ENCODE measurements around the gene HNRNPDL.
"Not testable (repeated sequence)": the region's sequence is repeated elsewhere in the genome, so short reads cannot be mapped to it uniquely, and the experiment has no call there.

GRCh38 chr4:82390061-82390460 is 40.2 kb downstream of the HNRNPDL start:
- TF ChIP-seq CTCF (conservative IDR thresholded peaks at IDR 0.05; ENCODE audit: low read depth, low read length); CHD1 (IDR thresholded peaks at IDR 0.05; ENCODE audit: low read depth, low read length); MAFK (IDR thresholded peaks at IDR 0.05; ENCODE audit: low read depth, low read length); POLR2A (IDR thresholded peaks at IDR 0.05; ENCODE audit: low read depth, low read length); RAD21 (IDR thresholded peaks at IDR 0.05; ENCODE audit: low read length); SMC3 (IDR thresholded peaks at IDR 0.05; ENCODE audit: low read depth, low read length); USF2 (IDR thresholded peaks at IDR 0.05; ENCODE audit: low read depth, low read length); MXI1 (IDR thresholded peaks at IDR 0.05; ENCODE audit: borderline replicate concordance, low read depth, low read length); RCOR1 (IDR thresholded peaks at IDR 0.05; ENCODE audit: insufficient replicate concordance, low read length); BHLHE40 (IDR thresholded peaks at IDR 0.05; ENCODE audit: low read depth, low read length); RFX5 (IDR thresholded peaks at IDR 0.05; ENCODE audit: low read depth, low read length); FOS (IDR thresholded peaks at IDR 0.05; ENCODE audit: low read depth, low read length): not testable (repeated sequence)

All from IMR-90 (cell line).